A673 (cell line): ENCODE data around the gene SH3BP2.

ENCODE experiments used
- CTCF ChIP-seq: fragments of 300-800, 200-600 bp; sonication (generic); conservative IDR thresholded peaks from 2 replicates; pipeline ENCODE4 v1.5.1; 2017; ENCODE audit warnings: low read depth, mild to moderate bottlenecking, antibody characterized with exemption, low read length, moderate library complexity, mixed read lengths
- EZH2 ChIP-seq: fragments of 200-600 bp; sonication (generic); IDR thresholded peaks from 2 replicates; pipeline ENCODE4 v1.6.1; 2017; ENCODE audit warnings: borderline replicate concordance, low read depth, mild to moderate bottlenecking, mixed read lengths, antibody characterized with exemption, low read length; ENCODE audit not compliant: poor library complexity, severe bottlenecking

DNA sequence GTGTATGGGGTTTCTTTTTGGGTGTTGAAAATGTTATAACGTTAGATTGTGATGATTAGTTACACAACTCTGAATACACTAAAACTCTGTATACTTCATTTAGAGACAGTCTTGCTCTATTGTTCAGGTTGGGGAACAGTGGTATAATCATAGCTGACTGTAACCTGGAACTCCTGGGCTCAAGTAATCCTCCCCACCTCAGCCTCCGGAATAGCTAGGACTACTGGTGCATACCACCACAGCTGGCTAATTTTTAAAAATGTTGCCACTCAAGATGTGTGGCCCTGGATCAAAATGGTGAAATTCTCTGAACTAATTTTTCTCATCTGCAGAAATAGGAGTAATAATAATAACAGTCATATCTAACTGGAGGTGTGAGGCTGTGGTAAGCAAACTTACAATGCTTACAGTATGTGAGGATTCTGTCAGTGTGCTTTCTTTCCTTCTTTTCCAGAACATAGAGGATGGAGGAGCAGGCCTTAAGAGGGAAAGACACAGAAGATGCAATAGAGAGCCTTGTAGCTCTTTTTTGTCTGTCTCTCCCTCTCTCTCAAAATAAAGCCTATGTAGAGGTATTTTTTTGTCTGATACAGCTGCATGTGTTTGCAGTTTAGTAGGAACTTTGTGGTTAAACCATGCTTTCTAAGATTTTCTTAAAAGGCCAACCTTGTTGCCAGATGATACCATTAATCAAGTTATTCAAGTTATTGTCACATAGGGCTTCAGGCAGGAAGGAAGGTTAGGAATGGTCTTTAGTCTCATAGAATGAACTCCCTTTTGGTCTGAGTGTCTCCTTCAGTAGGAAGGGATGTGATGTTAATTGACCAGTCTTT lies 58.3 kb downstream of the SH3BP2 start:
- TF ChIP-seq CTCF (no peak), EZH2 (no peak)
